Middle frontal gyrus (tissue), 1 donor: Measurements from ENCODE around the gene PDE4DIP.
"Not testable (repeated sequence)": the region's sequence is repeated elsewhere in the genome, so short reads cannot be mapped to it uniquely, and the experiment has no call there.

Experiments
- DNase-seq: peaks from one replicate; pipeline ENCODE4 v3.0.0-alpha.2; 2015; ENCODE audit warnings: low spot score; ENCODE audit errors: extremely low spot score

The PDE4DIP gene

GRCh38 chr1:148869634-148869961, 25.4 kb downstream of the PDE4DIP start:
- not testable (repeated sequence) for DNase-seq

DNA sequence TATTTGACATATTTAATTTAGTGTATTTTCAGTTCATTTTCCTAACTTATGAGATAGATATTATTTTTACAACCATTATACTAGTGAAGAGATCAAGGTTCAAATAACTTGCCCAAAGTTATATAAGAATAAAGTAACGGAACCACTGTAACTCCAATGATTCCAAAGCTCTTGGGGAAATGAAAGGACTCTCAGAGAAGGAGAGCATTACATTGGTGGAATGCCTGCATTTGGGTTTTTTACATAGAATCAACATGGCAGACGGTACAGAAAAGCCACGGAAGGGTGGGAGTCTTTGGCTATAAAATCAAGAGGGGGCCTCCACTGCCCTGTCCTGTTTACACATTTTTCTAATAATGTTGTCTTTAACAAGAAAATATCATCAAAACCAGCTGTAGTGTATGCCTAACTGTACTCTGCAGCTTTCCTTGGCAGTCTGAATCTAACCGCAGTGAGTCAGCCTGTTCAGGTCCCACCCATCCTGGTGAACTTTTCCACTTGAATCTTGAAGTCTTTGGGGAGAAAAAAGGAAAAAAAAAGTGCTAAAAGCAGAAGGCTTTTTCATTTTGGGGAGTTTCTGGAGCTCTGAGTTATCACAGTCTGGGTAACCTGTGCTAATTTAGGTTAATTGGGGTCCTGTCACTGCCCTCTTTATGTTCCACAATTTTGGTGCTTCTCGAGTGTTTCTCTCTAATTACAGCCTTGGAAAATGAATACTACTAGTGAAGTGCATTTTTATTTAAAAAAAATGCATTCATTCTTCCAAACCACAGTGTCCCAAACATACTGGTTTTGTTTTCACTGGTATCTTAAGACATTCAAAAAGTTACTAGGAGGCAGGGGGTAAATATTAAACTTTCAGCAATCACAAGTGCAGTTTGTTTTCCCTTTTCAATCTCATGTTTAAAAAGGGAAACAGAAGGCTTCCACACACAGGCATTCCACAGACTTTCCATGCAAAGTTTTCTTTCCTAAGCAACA, 30.5 kb downstream of the PDE4DIP start:
- DNase-seq = not testable (repeated sequence)

DNA sequence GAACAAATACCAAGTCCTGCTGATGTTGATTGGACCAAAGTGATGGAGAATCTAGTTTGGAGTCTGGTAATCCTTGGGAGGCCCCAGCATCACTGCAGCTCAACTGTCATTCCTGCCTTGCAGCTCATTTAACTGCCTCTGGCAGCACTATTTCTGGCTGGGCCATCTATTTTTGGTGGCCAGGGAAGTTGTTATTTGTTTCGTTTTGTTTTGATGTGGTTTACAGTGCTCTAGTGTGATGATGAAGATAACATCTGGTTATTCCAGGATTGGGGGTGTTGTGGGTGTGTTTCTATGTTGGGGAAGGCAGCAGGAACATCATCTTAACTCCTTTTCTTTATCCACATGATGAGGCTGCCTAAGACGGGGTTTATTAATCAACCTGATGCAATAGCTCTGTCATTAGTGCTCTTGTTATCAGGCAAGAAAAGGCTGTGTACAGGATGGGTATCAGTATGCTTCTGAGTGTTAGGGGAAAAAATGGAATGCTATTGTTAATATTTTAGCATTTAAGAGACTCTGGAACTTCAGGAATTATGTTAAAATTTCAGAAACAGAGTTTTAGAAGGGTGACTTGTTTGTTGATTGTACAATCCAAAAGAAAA, 35.7 kb downstream of the PDE4DIP start:
- DNase-seq = not testable (repeated sequence)

GRCh38 chr1:148881261-148881660, 37.0 kb downstream of the PDE4DIP start:
- not testable (repeated sequence) for DNase-seq

DNA sequence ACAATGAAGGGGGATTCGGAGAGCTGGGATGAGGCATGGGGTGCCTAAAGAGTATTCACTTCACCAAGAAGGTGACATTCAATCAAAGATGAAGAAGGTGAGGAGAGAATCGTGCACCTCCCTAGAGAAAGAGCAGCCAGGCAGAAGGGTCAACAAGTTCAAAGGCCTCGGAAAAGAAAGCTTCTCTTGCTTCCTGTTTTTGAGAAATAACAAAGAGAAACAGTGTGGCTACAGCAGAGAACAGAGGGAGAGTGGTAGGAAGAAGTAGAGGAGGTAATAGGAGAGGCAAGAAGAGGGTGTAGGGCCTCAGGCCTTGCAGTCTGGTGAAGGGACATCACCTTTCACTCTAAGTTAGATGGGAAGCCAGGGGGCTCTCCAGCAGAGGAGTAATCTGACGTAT, 41.0 kb downstream of the PDE4DIP start:
- DNase-seq = not testable (repeated sequence)

GRCh38 chr1:148886293-148886692, 42.1 kb downstream of the PDE4DIP start:
- DNase-seq = not testable (repeated sequence)

- DNase-seq = not testable (repeated sequence)
Measured at GRCh38 chr1:148888597-148888996, 44.4 kb downstream of the PDE4DIP start.

DNA sequence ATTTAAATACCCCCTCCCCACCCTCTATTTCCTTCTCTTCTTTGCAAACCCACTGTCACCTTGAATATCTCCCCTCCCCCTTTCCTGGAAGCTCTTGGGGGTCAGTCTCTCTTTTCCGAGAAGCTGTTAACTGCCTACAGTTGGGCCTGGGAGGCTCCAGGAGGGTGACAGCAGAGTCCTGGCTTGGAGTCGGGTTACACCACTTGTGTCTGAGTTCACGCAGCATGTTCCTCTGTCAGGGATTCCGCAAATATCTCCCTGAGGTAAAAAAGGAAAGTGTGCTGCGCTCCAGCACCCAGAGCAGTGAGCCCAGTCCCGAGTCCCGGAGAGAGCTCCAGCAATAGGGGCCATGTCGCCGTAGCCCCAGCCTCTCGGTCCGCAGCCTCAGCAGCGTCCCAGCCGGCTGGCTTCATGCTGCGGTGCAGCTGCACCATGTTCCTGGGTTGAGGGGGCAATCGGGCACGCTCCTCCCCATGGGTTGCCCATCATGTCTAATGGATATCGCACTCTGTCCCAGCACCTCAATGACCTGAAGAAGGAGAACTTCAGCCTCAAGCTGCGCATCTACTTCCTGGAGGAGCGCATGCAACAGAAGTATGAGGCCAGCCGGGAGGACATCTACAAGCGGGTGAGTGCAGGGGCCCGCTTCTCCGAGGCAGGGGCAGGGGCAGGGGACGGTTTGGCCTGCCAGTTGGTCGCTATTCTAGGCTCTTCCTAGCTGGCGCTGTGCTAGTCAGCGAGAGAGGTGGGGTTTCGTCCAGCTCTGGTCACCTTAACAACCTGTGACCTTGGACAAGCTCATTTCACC, 45.2 kb downstream of the PDE4DIP start:
- DNase-seq = not testable (repeated sequence)

DNA sequence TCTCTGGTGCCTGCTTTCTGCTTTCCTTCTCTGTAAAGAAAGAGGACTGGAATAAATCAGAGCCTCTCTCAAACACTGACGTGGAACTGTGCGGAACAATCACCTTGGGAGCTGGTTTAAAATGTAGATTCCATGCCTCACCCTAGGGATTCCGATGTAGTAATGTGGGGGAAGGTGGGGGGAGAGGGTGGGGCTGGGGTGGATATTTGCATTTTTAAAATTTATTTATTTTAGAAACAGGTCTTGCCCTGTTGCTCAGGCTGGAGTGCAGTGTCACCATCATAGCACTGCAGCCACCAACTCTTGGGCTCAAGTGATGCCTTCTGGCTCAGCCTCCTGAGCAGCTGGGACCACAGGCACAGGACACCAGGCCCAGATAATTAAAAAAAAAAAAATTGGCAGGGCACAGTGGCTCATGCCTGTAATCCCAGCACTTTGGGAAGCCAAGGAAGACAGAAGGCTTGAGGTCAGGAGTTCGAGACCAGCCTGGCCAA, 45.9 kb downstream of the PDE4DIP start:
- DNase-seq = not testable (repeated sequence)

- not testable (repeated sequence) for DNase-seq
Measured at GRCh38 chr1:148894360-148895352, 50.4 kb downstream of the PDE4DIP start.

DNA sequence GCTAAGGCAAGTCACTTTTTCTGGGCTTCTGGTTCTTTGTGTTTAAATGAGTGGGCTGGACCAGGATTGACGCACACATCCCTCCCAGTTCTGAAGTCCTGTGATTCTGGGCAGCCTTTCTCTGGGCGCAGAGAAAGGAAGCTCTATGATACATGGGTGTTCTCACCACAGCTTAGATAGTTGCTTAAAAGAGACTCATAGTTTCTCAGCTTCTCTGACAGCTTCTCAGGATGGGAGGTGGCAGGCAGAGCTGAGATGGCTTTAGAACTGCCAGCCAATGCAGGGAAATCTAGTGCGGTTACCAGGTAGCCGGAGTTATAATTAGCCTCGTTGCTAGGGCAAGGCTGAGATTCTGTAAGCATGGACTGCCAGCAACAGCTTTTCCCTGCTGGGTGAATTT, 55.8 kb downstream of the PDE4DIP start:
- DNase-seq = not testable (repeated sequence)

DNA sequence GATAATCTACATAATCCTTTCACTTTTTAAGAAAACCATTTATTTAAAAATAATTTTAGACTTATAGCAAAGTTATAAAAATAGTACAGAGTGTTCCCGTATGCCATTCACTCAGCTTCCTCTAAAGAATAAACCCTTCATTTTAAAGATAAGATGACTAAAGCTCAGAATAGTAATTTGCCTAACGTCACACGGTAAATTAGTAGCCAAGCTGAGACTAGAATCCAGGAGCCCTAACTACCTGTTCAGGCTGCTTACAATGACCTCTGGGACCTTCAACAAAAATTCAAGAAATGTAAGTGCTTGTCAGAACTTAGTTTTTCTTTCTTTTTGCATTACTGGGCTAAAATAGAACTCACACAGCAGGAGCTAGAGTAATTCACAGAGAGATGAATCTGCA, 56.5 kb downstream of the PDE4DIP start:
- not testable (repeated sequence) for DNase-seq

GRCh38 chr1:148901150-148901952, 57.1 kb downstream of the PDE4DIP start:
- not testable (repeated sequence) for DNase-seq

GRCh38 chr1:148901953-148902341, 57.7 kb downstream of the PDE4DIP start:
- DNase-seq = not testable (repeated sequence)

- not testable (repeated sequence) for DNase-seq
Measured at GRCh38 chr1:148909219-148909826, 65.1 kb downstream of the PDE4DIP start.

GRCh38 chr1:148911303-148911928, 67.2 kb downstream of the PDE4DIP start:
- DNase-seq = not testable (repeated sequence)

- not testable (repeated sequence) for DNase-seq
Measured at GRCh38 chr1:148916222-148916621, 72.0 kb downstream of the PDE4DIP start.

DNA sequence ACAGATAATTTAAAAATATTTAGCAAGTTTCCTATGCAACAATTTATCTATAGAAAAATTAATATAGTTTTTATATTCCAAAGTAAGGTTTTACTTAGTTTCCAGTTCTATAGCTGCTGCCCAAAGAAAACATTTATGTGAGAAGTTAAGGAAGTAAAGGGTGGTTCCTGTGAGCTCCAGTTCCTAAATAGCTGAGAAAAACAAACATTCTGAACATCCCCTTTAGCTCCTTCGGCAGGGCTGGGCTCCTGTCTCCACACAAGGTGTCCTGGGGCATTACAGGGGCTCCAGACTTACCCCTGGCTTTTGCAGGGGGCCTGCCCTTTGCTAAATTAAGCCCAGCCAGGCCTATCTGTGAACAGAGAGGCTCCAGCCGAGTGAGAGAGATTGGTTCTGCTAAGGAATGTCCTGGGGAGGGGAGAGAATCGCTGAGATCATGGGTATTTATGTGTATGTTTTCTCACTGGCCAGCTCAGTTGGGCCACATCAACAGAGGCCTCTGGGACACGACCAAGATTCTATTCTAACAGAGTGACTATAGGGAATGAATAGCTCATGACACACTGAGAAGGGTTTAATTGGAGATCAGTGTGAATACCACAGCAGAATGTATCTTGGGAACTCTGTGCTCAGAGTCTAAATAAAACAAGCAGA, 72.6 kb downstream of the PDE4DIP start:
- DNase-seq = not testable (repeated sequence)
